H1 (cell line): ENCODE measurements around the gene CAP2. TPM values are rescaled to one million over a fixed set of nuclear protein-coding genes. Genes with fewer than 3 reads are reported as not detected.

ENCODE experiments used
- E2F6 ChIP-seq: IDR thresholded peaks from 2 replicates; pipeline ENCODE4 v1.6.1; 2012; ENCODE audit warnings: inconsistent platforms
- EZH2 ChIP-seq: fragments of 200-600 bp; sonication (generic); IDR thresholded peaks from 2 replicates; pipeline ENCODE4 v1.7.1; 2012; ENCODE audit warnings: low read depth, mild to moderate bottlenecking, moderate library complexity, low read length, inconsistent platforms; ENCODE audit not compliant: severe bottlenecking
- GABPA ChIP-seq: IDR thresholded peaks from 2 replicates; pipeline ENCODE4 v1.6.1; 2011; ENCODE audit warnings: mild to moderate bottlenecking, low read length, moderate library complexity, borderline replicate concordance; ENCODE audit not compliant: insufficient read depth
- JUN ChIP-seq: IDR thresholded peaks from 2 replicates; pipeline ENCODE4 v1.6.1; 2011; ENCODE audit warnings: low read depth, mild to moderate bottlenecking, improper control_type of control experiment, low read length
- SP4 ChIP-seq: IDR thresholded peaks from 2 replicates; pipeline ENCODE4 v1.6.1; 2012; ENCODE audit warnings: low read length, inconsistent platforms
- USF2 ChIP-seq: IDR thresholded peaks from 2 replicates; pipeline ENCODE4 v1.6.1; 2011; ENCODE audit warnings: low read length, improper control_type of control experiment
- polyA plus RNA-seq, 7 experiments: library from polyadenylated mRNA; depleted of rRNA in 3 of 7; stranded (reverse) in 5 of 7; unstranded in 2 of 7; fragments of >200 nt in 5 of 7; fragments of 200-250 nt in 2 of 7; gene quantifications; 1 replicate in 5 of 7; 2 replicates in 1 of 7; 4 replicates in 1 of 7; pipeline versions ENCODE4 v1.2.1 to v1.2.3, GENCODE V29; 2011 to 2013; ENCODE audit warnings: missing spikeins in 2 of 7, mixed read lengths in 2 of 7
- small RNA-seq: library from polyadenylated mRNA; stranded (forward); fragments of <200 nt; extraction: miRNeasy Mini kit (QIAGEN cat#:217004); gene quantifications from one replicate; pipeline ENCODE3, GENCODE V24; 2013; ENCODE audit not compliant: insufficient read depth
- total RNA-seq: library from RNA; stranded (reverse); fragmentation: NEBNext Ultra II Directional; extraction: Animal tissue kit (Norgen Biotek cat#: 25700); gene quantifications from 2 replicates; pipeline ENCODE4 v1.2.1, GENCODE V29; 2021

CAP2 gene
- total and polyA plus RNA-seq, 2 of the 8 experiments (the other 6 are each of a cell fraction or from before 2014, with no cell fraction given): 7.2 to 10.0 TPM

GRCh38 chr6:17606606-17607005, 213.2 kb downstream of the CAP2 start (continued):
- TF ChIP-seq SP4: no peak
- no peak for TF ChIP-seq E2F6
- no peak for TF ChIP-seq GABPA
- no peak for TF ChIP-seq JUN
- TF ChIP-seq EZH2: no peak
- TF ChIP-seq USF2: no peak

Small RNAs within 50 kb of the gene (small RNA-seq; reads per million reads assigned to genes)
- not detected for gene SUMO2P13

Other genes with a start within 250 kb of the CAP2 start
- gene RBM24, start 112.2 kb upstream of the CAP2 start, total RNA-seq: 0.38 and 0.52 TPM in 2 replicates
- 2.6 and 3.2 TPM in 2 replicates for gene RBM24, start 112.2 kb upstream of the CAP2 start, polyA plus RNA-seq (2011; rRNA removed)
- 8.8 and 9.2 TPM in 2 replicates for gene FAM8A1, start 206.7 kb downstream of the CAP2 start, total RNA-seq
- 2.3 and 3.4 TPM in 2 replicates for gene FAM8A1, start 206.7 kb downstream of the CAP2 start, polyA plus RNA-seq (2011; rRNA removed)